ENCODE measurements around the gene ZFP92.

Gene ZFP92

GRCh38 chrX:153386097-153386496 lies 25.2 kb upstream of the ZFP92 start:
- Histone ChIP-seq H3K9ac (ENCODE audit: low read length) (no peak overlapping the region), H3K27me3 (replicated peaks; ENCODE audit: insufficient read depth, low read length) (no peaks in the 10 kb centered on the region)

GRCh38 chrX:153387345-153387744 lies 23.9 kb upstream of the ZFP92 start:
- no peak overlapping the region for H3K27ac ChIP-seq (ENCODE audit: low read length)
- H3K79me2 ChIP-seq (ENCODE audit: low read length) = no peaks in the 10 kb centered on the region
- H4K20me1 ChIP-seq (ENCODE audit: insufficient read depth, low read length) = no peaks in the 10 kb centered on the region
- no peak overlapping the region for H2AFZ ChIP-seq (ENCODE audit: low read length)
- H3K9me3 ChIP-seq (replicated peaks; ENCODE audit: insufficient read depth, low read length) = no peaks in the 10 kb centered on the region
- H3K27me3 ChIP-seq (replicated peaks; ENCODE audit: insufficient read depth, low read length) = no peaks in the 10 kb centered on the region
- no peaks in the 10 kb centered on the region for H3K36me3 ChIP-seq (replicated peaks; ENCODE audit: insufficient read depth, low read length)
- TF ChIP-seq EZH2 (optimal IDR thresholded peaks at IDR 0.05; ENCODE audit: low read depth, low read length) (no peak), EZH2phosphoT487 (IDR thresholded peaks at IDR 0.05; ENCODE audit: low read length) (no peak), CTCF (IDR thresholded peaks at IDR 0.05; ENCODE audit: low read length) (no peak)
- no peaks in the 10 kb centered on the region for H3K9me2 ChIP-seq (replicated peaks; ENCODE audit: insufficient read depth, low read length)
- H3K9ac ChIP-seq (ENCODE audit: low read length) = no peak overlapping the region
- H3F3A ChIP-seq (ENCODE audit: insufficient read depth, low read length) = no peaks in the 10 kb centered on the region
- no peaks in the 10 kb centered on the region for H3K4me1 ChIP-seq (ENCODE audit: low read length)
- H3K4me2 ChIP-seq (ENCODE audit: low read depth, low read length) = no peak overlapping the region
- no peak overlapping the region for H3K4me3 ChIP-seq (ENCODE audit: low read length)
- no peak for DNase-seq

More at GRCh38 chrX:153386097-153386496, 25.2 kb upstream of the ZFP92 start:
- no peak overlapping the region for H3K27ac ChIP-seq (ENCODE audit: low read length)
- TF ChIP-seq CTCF (IDR thresholded peaks at IDR 0.05; ENCODE audit: low read length) (no peak), EZH2phosphoT487 (IDR thresholded peaks at IDR 0.05; ENCODE audit: low read length) (no peak), EZH2 (optimal IDR thresholded peaks at IDR 0.05; ENCODE audit: low read depth, low read length) (no peak)
- H4K20me1 ChIP-seq (ENCODE audit: insufficient read depth, low read length) = no peaks in the 10 kb centered on the region
- no peak for DNase-seq
- no peak overlapping the region for H2AFZ ChIP-seq (ENCODE audit: low read length)
- no peaks in the 10 kb centered on the region for H3K4me1 ChIP-seq (ENCODE audit: low read length)
- H3K9me3 ChIP-seq (replicated peaks; ENCODE audit: insufficient read depth, low read length) = no peaks in the 10 kb centered on the region
- no peaks in the 10 kb centered on the region for H3K9me2 ChIP-seq (replicated peaks; ENCODE audit: insufficient read depth, low read length)
- H3K4me2 ChIP-seq (ENCODE audit: low read depth, low read length) = no peak overlapping the region
- no peak overlapping the region for H3K4me3 ChIP-seq (ENCODE audit: low read length)
- no peaks in the 10 kb centered on the region for H3K79me2 ChIP-seq (ENCODE audit: low read length)
- no peaks in the 10 kb centered on the region for H3K36me3 ChIP-seq (replicated peaks; ENCODE audit: insufficient read depth, low read length)
- no peaks in the 10 kb centered on the region for H3F3A ChIP-seq (ENCODE audit: insufficient read depth, low read length)

GRCh38 chrX:153387987-153388721 lies 23.1 kb upstream of the ZFP92 start:
- no peaks in the 10 kb centered on the region for H3K9me2 ChIP-seq (replicated peaks; ENCODE audit: insufficient read depth, low read length)
- H3K9me3 ChIP-seq (replicated peaks; ENCODE audit: insufficient read depth, low read length) = no peaks in the 10 kb centered on the region
- no peaks in the 10 kb centered on the region for H3K36me3 ChIP-seq (replicated peaks; ENCODE audit: insufficient read depth, low read length)
- no peaks in the 10 kb centered on the region for H3K4me1 ChIP-seq (ENCODE audit: low read length)
- H2AFZ ChIP-seq (ENCODE audit: low read length) = no peak overlapping the region
- TF ChIP-seq EZH2phosphoT487 (IDR thresholded peaks at IDR 0.05; ENCODE audit: low read length) = no peak
- TF ChIP-seq CTCF (IDR thresholded peaks at IDR 0.05; ENCODE audit: low read length) = no peak
- no peak for TF ChIP-seq EZH2 (optimal IDR thresholded peaks at IDR 0.05; ENCODE audit: low read depth, low read length)
- H3K79me2 ChIP-seq (ENCODE audit: low read length) = no peaks in the 10 kb centered on the region
- no peak overlapping the region for H3K4me2 ChIP-seq (ENCODE audit: low read depth, low read length)
- H3K9ac ChIP-seq (ENCODE audit: low read length) = no peak overlapping the region
- H3K4me3 ChIP-seq (ENCODE audit: low read length) = no peak overlapping the region
- no peaks in the 10 kb centered on the region for H3F3A ChIP-seq (ENCODE audit: insufficient read depth, low read length)
- no peak overlapping the region for H3K27ac ChIP-seq (ENCODE audit: low read length)
- H3K27me3 ChIP-seq (replicated peaks; ENCODE audit: insufficient read depth, low read length) = no peaks in the 10 kb centered on the region
- DNase-seq = no peak
- H4K20me1 ChIP-seq (ENCODE audit: insufficient read depth, low read length) = no peaks in the 10 kb centered on the region

Data from MM.1S (cell line).